ENCODE measurements around the gene HAGHL.
A peak's percentile ranks its signal among the peaks of the same experiment; 100 is the strongest.

The HAGHL gene

GRCh38 chr16:726438-727290 is at the start of gene HAGHL, which contains the start of gene CCDC78:
HAGHL (plus strand) TSS chr16:727106; CDS start chr16:727510, 404 bp downstream.
CCDC78 (minus strand) TSS chr16:726443; CDS start chr16:726367, 76 bp downstream.
- no peak for DNase-seq

GRCh38 chr16:677316-678190 is 49.4 kb upstream of the HAGHL start:
- DNase-seq: no peak

GRCh38 chr16:678209-678857 is 48.6 kb upstream of the HAGHL start:
- DNase-seq: no peak

GRCh38 chr16:678858-679813 is 47.8 kb upstream of the HAGHL start:
- DNase-seq: peak; percentile 34

GRCh38 chr16:679814-680624 is 46.9 kb upstream of the HAGHL start, which contains the start of gene STUB1:
STUB1 (plus strand) TSS chr16:680410; CDS start chr16:680526, 116 bp downstream.
- DNase-seq: peak; percentile 48

GRCh38 chr16:680625-680945 is 46.3 kb upstream of the HAGHL start:
- DNase-seq: no peak

GRCh38 chr16:680967-681745 is 45.8 kb upstream of the HAGHL start:
- no peak for DNase-seq

- DNase-seq: no peak
These were observed 45.0 kb upstream of the HAGHL start for GRCh38 chr16:681746-682427.

GRCh38 chr16:682493-683395 is 44.2 kb upstream of the HAGHL start:
- DNase-seq: no peak

GRCh38 chr16:683396-684070 is 43.4 kb upstream of the HAGHL start:
- no peak for DNase-seq

- DNase-seq: peak; percentile 80
These were observed 42.7 kb upstream of the HAGHL start, which contains the start of gene JMJD8 for GRCh38 chr16:684071-684794. JMJD8 (minus strand) TSS chr16:684334; CDS start chr16:684319, 15 bp downstream.

GRCh38 chr16:684961-685696 is 41.8 kb upstream of the HAGHL start:
- DNase-seq: no peak

- no peak for DNase-seq
These were observed 40.9 kb upstream of the HAGHL start for GRCh38 chr16:685967-686366.

GRCh38 chr16:686459-687260 is 40.2 kb upstream of the HAGHL start:
- no peak for DNase-seq

- no peak for DNase-seq
These were observed 39.4 kb upstream of the HAGHL start for GRCh38 chr16:687499-687898.
